Smooth muscle cell (in vitro differentiated cells): ENCODE results near the gene CAMKV. TPM values are rescaled to one million over a fixed set of nuclear protein-coding genes. Genes with fewer than 3 reads are reported as not detected.

Source experiments
- DNase-seq: peaks from one replicate; lab custom pipeline; 2025; ENCODE audit not compliant: unreplicated experiment; lab: John Stamatoyannopoulos, UW
- H2AFZ ChIP-seq: fragments of 200-600 bp; sonication (generic); 2 replicates; pipeline ENCODE4 v1.6.0; 2016; ENCODE audit warnings: antibody characterized with exemption, low read depth, mild to moderate bottlenecking
- H3F3A ChIP-seq: fragments of 200-600 bp; sonication (generic); 2 replicates; pipeline ENCODE4 v1.6.0; 2017; ENCODE audit warnings: antibody characterized with exemption, low read depth
- H3K27ac ChIP-seq: fragments of 200-600 bp; sonication (generic); 2 replicates; pipeline ENCODE4 v1.5.1; 2016; ENCODE audit warnings: low read depth, mild to moderate bottlenecking
- H3K27me3 ChIP-seq: fragments of 200-600 bp; sonication (generic); 2 replicates; pipeline ENCODE4 v1.6.1; 2016; ENCODE audit warnings: low read depth, mild to moderate bottlenecking
- H3K36me3 ChIP-seq: fragments of 200-600 bp; sonication (generic); 2 replicates; pipeline ENCODE4 v1.5.1; 2016; ENCODE audit warnings: low read depth
- H3K4me1 ChIP-seq: fragments of 200-600 bp; sonication (generic); 2 replicates; pipeline ENCODE4 v1.5.1; 2016; ENCODE audit warnings: low read depth
- H3K4me2 ChIP-seq: fragments of 200-600 bp; sonication (generic); 2 replicates; pipeline ENCODE4 v1.6.0; 2016; ENCODE audit warnings: mild to moderate bottlenecking
- H3K4me3 ChIP-seq: fragments of 200-600 bp; sonication (generic); 2 replicates; pipeline ENCODE4 v1.5.1; 2016; ENCODE audit warnings: mild to moderate bottlenecking
- H3K79me2 ChIP-seq: fragments of 200-600 bp; sonication (generic); 2 replicates; pipeline ENCODE4 v1.6.0; 2016; ENCODE audit warnings: low read depth, mild to moderate bottlenecking
- H3K9ac ChIP-seq: fragments of 200-600 bp; sonication (generic); 2 replicates; pipeline ENCODE4 v1.6.0; 2016; ENCODE audit warnings: low read depth
- H3K9me3 ChIP-seq: fragments of 200-600 bp; sonication (generic); replicated peaks from 2 replicates; pipeline ENCODE4 v1.5.1; 2016; ENCODE audit warnings: low read depth
- H4K20me1 ChIP-seq: fragments of 200-600 bp; sonication (generic); 2 replicates; pipeline ENCODE4 v1.6.0; 2016; ENCODE audit warnings: low read depth
- CTCF ChIP-seq: fragments of 200-600 bp; sonication (generic); IDR thresholded peaks from 2 replicates; pipeline ENCODE4 v1.5.1; 2017; ENCODE audit warnings: borderline replicate concordance, mild to moderate bottlenecking, antibody characterized with exemption; ENCODE audit not compliant: insufficient read depth, poor library complexity, severe bottlenecking
- WGBS: methylation state at CpG from one replicate; pipeline ENCODE4 v1.1.7; 2016; ENCODE audit warnings: low lambda C conversion rate; 5-methylcytosine and 5-hydroxymethylcytosine counted together
- polyA plus RNA-seq: library from polyadenylated mRNA; unstranded; fragments of >200 nt; fragmentation: Nextera tagmentation; extraction: Ambion mirVana; gene quantifications from 2 replicates; pipeline ENCODE4 v1.2.1, GENCODE V29; 2016
- small RNA-seq: library from RNA; depleted of rRNA; stranded (forward); fragments of <200 nt; gene quantifications from one replicate; pipeline ENCODE3, GENCODE V24; 2014
- total RNA-seq: library from RNA; depleted of rRNA; stranded (reverse); fragments of >200 nt; gene quantifications from 2 replicates; pipeline ENCODE4 v1.2.3, GENCODE V29; 2014

The CAMKV gene
- total and polyA plus RNA-seq, 2 experiments from 2014 or later, result not detected

GRCh38 chr3:49813497-49814174 lies 56.1 kb downstream of the CAMKV start, which contains the start of gene UBA7:
TSS of gene UBA7 (minus strand) at chr3:49813953. CDS start at chr3:49813787, 166 bp downstream.
- Histone ChIP-seq H3K27ac (no peak within 1 kb of the TSS), H3K9ac (no peak within 1 kb of the TSS)

GRCh38 chr3:49812916-49813496 lies 56.7 kb downstream of the CAMKV start:
- no peak overlapping the region for H3K4me2 ChIP-seq
- H3K27me3 ChIP-seq, result no peaks in the 10 kb centered on the region
- no peaks in the 10 kb centered on the region for H4K20me1 ChIP-seq
- H3K4me3 ChIP-seq, result no peak overlapping the region
- H2AFZ ChIP-seq, result no peak overlapping the region
- no peak overlapping the region for H3K9ac ChIP-seq
- H3K79me2 ChIP-seq, result no peaks in the 10 kb centered on the region
- no peak for DNase-seq
- H3K27ac ChIP-seq, result no peak overlapping the region
- no peaks in the 10 kb centered on the region for H3K9me3 ChIP-seq
- H3K36me3 ChIP-seq, result no peaks in the 10 kb centered on the region
- TF ChIP-seq CTCF, result no peak
- H3K4me1 ChIP-seq, result no peaks in the 10 kb centered on the region
- H3F3A ChIP-seq, result no peaks in the 10 kb centered on the region
- 91% methylated on average over 9 of the region's 9 CpGs for WGBS

More at GRCh38 chr3:49813497-49814174, 56.1 kb downstream of the CAMKV start, which contains the start of gene UBA7:
- Histone ChIP-seq H3F3A (no peaks in the 10 kb centered on the region), H3K4me1 (no peaks in the 10 kb centered on the region), H3K4me2 (peak within 1 kb of the TSS; percentile 65), H2AFZ (peak within 1 kb of the TSS; percentile 83), H3K27me3 (no peaks in the 10 kb centered on the region), H3K79me2 (no peaks in the 10 kb centered on the region), H3K36me3 (no peaks in the 10 kb centered on the region), H3K4me3 (peak within 1 kb of the TSS; percentile 27), H4K20me1 (no peaks in the 10 kb centered on the region), H3K9me3 (no peaks in the 10 kb centered on the region)
- DNase-seq, result no peak
- TF ChIP-seq CTCF, result no peak
- WGBS, result 80% methylated on average over 9 of the region's 9 CpGs

Small RNA genes within 50 kb of the gene (small RNA-seq; reads per million reads assigned to genes)
- not detected for gene RN7SL217P

Other genes starting within 250 kb of the CAMKV start
- gene APEH, start 195.6 kb downstream of the CAMKV start, total RNA-seq, result 53.1 and 69.4 TPM in 2 replicates
- 91.7 and 104 TPM in 2 replicates for gene APEH, start 195.6 kb downstream of the CAMKV start, polyA plus RNA-seq
- gene MST1, start 180.4 kb downstream of the CAMKV start, total RNA-seq, result 15.4 and 18.7 TPM in 2 replicates
- 22.9 and 28.5 TPM in 2 replicates for gene MST1, start 180.4 kb downstream of the CAMKV start, polyA plus RNA-seq
- gene RNF123, start 180.3 kb downstream of the CAMKV start, total RNA-seq, result 15.8 and 17.3 TPM in 2 replicates
- gene RNF123, start 180.3 kb downstream of the CAMKV start, polyA plus RNA-seq, result 23.9 and 37.8 TPM in 2 replicates
- 2.8 and 2.9 TPM in 2 replicates for gene AMIGO3, start 150.2 kb downstream of the CAMKV start, total RNA-seq
- gene AMIGO3, start 150.2 kb downstream of the CAMKV start, polyA plus RNA-seq, result 2.2 and 2.4 TPM in 2 replicates
- gene GMPPB, start 146.0 kb downstream of the CAMKV start, total RNA-seq, result 21.1 and 21.3 TPM in 2 replicates
- gene GMPPB, start 146.0 kb downstream of the CAMKV start, polyA plus RNA-seq, result 68.3 and 74.8 TPM in 2 replicates
- 26.8 and 31.1 TPM in 2 replicates for gene IP6K1, start 83.4 kb downstream of the CAMKV start, total RNA-seq
- gene IP6K1, start 83.4 kb downstream of the CAMKV start, polyA plus RNA-seq, result 23.0 and 24.6 TPM in 2 replicates
- 0.31 and 4.8 TPM in 2 replicates for gene CDHR4, start 70.0 kb downstream of the CAMKV start, total RNA-seq
- 0.84 TPM in 1 of 2 replicates, not detected in the other for gene CDHR4, start 70.0 kb downstream of the CAMKV start, polyA plus RNA-seq
- gene INKA1, start 66.6 kb downstream of the CAMKV start, total RNA-seq, result 2.5 and 4.1 TPM in 2 replicates
- 7.3 and 8.1 TPM in 2 replicates for gene INKA1, start 66.6 kb downstream of the CAMKV start, polyA plus RNA-seq
- 0.94 and 6.9 TPM in 2 replicates for gene UBA7, start 56.0 kb downstream of the CAMKV start, total RNA-seq
- 6.6 and 10.3 TPM in 2 replicates for gene UBA7, start 56.0 kb downstream of the CAMKV start, polyA plus RNA-seq
- 1.1 and 3.8 TPM in 2 replicates for gene TRAIP, start 13.3 kb downstream of the CAMKV start, total RNA-seq
- 3.3 and 4.6 TPM in 2 replicates for gene TRAIP, start 13.3 kb downstream of the CAMKV start, polyA plus RNA-seq
- 0.63 TPM in 1 of 2 replicates, not detected in the other for gene MST1R, start 34.0 kb upstream of the CAMKV start, total RNA-seq
- 0.28 and 0.59 TPM in 2 replicates for gene MST1R, start 34.0 kb upstream of the CAMKV start, polyA plus RNA-seq
- gene MON1A, start 59.9 kb upstream of the CAMKV start, total RNA-seq, result 4.1 and 9.0 TPM in 2 replicates
- gene MON1A, start 59.9 kb upstream of the CAMKV start, polyA plus RNA-seq, result 8.3 and 9.8 TPM in 2 replicates
- gene RBM6, start 70.2 kb upstream of the CAMKV start, total RNA-seq, result 42.4 and 45.6 TPM in 2 replicates
- gene RBM6, start 70.2 kb upstream of the CAMKV start, polyA plus RNA-seq, result 41.7 and 51.2 TPM in 2 replicates
- 151 and 177 TPM in 2 replicates for gene RBM5, start 219.0 kb upstream of the CAMKV start, total RNA-seq
- gene RBM5, start 219.0 kb upstream of the CAMKV start, polyA plus RNA-seq, result 56.0 and 67.6 TPM in 2 replicates